NCI-H446 treated with DMSO at 0.1 percent for 48 hours (cell line): ENCODE results near the gene HBM.
"Not testable (repeated sequence)": the region's sequence is repeated elsewhere in the genome, so short reads cannot be mapped to it uniquely, and the experiment has no call there.

Source experiments
- DNase-seq: peaks from one replicate; lab custom pipeline; 2025; lab: John Stamatoyannopoulos, UW

Gene HBM

GRCh38 chr16:146646-147045 lies 19.1 kb upstream of the HBM start:
- DNase-seq, result no peak

DNA sequence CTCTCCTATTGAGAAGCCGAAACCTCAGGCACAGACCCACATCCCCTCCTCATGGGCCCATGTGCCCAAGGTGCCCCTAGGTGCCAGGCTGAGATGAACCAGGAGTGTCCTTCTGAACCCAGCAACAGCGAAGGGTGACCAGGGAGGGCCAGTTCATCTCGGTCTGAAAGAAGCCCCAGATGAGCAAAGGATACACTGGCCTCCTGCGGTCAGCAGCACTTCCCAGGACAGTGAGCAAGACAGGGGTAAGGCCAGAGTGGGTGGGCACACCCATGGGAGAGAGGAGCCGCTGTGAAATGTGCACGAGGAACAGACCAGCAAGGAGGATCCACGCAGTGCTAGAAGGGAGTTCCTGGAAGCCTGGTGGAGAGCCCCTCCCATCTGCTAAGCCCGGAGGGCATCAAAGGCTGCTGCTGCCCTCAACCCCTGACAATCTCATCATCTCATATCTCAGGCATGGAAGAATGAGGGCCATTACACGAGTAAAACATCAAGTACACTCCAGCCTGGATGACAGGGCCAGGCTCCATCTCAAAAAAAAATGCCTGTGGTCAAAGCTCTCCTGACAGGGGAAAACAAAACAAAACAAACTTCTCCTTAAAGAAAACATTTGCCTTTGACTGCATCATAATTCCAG lies 16.6 kb upstream of the HBM start:
- no peak for DNase-seq

- DNase-seq, result no peak
These were observed 13.3 kb upstream of the HBM start, which contains the start of gene HBZ for GRCh38 chr16:152141-153128. Gene HBZ (plus strand): TSS chr16:152644. CDS start chr16:152910, 266 bp downstream.

GRCh38 chr16:153129-153521 lies 12.7 kb upstream of the HBM start:
- DNase-seq, result not testable (repeated sequence)

DNA sequence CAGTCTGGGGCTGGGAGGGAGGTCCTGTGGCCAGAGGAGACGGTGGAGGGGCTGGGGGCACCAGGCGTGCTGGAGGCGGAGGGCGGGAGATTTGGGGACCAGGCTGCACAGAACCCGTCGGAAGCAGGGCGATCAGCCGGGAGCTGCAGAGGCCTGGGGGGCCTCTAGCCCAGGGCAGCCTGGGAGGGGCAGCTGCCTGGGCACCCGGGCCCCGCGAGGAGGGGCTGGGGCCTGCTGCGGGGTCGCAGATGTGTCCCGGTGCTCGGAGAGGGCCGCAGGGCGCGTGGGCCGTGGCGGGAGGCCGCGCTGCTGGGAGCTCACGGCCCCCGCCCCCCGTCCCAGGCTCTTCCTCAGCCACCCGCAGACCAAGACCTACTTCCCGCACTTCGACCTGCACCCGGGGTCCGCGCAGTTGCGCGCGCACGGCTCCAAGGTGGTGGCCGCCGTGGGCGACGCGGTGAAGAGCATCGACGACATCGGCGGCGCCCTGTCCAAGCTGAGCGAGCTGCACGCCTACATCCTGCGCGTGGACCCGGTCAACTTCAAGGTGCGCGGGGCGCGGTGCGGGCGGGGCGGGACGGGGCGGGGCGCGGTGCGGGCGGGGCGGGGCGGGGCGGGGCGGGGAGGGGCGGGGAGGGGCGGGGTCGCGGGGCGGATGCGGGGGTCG lies 12.1 kb upstream of the HBM start:
- not testable (repeated sequence) for DNase-seq

- DNase-seq, result no peak
These were observed 11.4 kb upstream of the HBM start for GRCh38 chr16:154217-155030.

DNA sequence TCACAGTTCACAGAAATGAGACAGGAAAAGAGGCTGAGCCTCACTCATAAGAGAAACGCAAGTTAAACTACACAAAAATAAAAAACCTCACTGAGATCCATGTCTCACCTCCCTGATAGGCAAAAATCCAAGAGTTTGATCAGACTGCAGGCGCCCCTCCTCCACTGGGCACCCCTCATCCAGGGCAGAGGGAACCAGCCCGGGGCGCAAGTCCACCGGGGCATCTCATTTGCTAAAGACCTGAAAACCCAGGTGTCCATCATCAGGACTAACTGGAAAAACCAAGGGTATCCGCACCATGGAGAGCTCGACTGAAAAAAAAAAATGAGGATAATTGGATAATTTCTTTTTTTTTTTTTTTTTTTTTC lies 10.8 kb upstream of the HBM start:
- DNase-seq, result no peak

DNA sequence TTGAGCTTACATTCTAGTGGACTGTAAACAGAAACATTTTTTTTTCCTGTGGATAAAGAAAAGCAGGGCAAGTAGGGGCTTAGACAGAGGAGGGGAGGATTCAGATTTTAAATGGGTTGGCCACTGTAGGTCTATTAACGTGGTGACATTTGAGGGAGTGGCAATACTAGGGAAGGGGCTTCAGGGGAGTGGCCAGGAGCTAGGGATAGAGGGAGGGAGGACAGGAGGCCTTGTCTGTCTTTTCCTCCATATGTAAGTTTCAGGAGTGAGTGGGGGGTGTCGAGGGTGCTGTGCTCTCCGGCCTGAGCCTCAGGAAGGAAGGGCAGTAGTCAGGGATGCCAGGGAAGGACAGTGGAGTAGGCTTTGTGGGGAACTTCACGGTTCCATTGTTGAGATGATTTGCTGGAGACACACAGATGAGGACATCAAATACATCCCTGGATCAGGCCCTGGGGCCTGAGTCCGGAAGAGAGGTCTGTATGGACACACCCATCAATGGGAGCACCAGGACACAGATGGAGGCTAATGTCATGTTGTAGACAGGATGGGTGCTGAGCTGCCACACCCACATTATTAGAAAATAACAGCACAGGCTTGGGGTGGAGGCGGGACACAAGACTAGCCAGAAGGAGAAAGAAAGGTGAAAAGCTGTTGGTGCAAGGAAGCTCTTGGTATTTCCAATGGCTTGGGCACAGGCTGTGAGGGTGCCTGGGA lies 6.5 kb upstream of the HBM start:
- DNase-seq, result no peak

- DNase-seq, result not testable (repeated sequence)
These were observed 5.5 kb upstream of the HBM start for GRCh38 chr16:160242-160641.

DNA sequence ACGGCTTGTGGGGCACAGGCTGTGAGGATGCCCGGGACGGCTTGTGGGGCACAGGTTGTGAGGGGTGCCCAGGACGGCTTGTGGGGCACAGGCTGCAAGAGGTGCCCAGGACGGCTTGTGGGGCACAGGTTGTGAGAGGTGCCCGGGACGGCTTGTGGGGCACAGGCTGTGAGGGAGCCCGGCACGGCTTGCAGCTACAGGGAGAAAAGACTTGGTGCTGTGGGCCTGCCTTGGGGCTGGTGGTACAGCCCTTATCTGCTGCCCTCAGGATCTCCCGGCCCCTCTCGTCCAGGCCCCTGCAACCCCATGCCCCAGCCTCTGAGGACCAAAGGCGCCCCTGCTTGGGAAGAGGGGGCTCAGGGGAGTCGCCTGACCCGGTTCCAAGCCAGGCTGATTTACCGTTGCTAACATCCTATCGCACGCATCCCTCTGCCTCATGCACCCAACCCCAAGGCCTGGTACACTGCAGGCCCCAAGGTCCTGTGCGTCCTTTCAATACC lies 5.0 kb upstream of the HBM start:
- no peak for DNase-seq

- DNase-seq, result no peak
These were observed 3.3 kb upstream of the HBM start for GRCh38 chr16:162271-162991.

DNA sequence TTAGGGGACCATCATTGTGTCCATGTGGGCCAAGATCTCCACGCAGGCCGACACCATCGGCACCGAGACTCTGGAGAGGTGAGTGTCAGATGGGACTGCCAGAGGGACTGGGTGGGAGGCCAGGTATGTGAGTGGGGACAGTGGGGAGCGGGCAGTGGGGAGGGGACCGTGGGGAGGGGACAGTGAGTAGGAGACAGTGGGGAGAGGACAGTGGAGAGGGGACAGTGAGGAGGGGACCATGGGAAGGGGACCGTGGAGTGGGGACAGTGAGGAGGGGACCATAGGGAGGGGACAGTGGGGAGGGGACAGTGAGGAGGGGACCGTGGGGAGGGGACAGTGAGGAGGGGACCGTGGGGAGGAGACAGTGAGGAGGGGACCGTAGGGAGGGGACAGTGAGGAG lies 2.6 kb upstream of the HBM start:
- DNase-seq, result not testable (repeated sequence)

DNA sequence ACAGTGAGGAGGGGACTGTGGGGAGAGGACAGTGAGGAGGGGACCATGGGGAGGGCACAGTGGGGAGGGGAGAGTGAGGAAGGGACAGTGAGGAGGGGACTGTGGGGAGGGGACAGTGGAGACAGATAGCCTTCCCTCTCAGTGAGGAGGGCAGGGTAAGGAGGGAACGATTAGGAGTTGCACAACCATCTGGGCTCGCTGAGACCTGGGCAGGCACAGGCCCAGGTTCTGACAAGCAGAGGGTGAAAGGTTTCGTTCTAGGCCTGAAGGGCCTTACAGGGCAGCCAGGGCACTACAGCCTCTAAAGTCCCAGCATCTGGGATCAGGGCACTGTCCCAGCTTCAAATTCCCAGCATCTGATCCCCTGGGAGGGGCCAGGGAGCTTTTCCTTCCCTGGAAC lies 2.1 kb upstream of the HBM start:
- not testable (repeated sequence) for DNase-seq

GRCh38 chr16:164134-164823 lies 1.5 kb upstream of the HBM start:
- not testable (repeated sequence) for DNase-seq

GRCh38 chr16:164827-165538 lies 795 bp upstream of the HBM start:
- no peak for DNase-seq

DNA sequence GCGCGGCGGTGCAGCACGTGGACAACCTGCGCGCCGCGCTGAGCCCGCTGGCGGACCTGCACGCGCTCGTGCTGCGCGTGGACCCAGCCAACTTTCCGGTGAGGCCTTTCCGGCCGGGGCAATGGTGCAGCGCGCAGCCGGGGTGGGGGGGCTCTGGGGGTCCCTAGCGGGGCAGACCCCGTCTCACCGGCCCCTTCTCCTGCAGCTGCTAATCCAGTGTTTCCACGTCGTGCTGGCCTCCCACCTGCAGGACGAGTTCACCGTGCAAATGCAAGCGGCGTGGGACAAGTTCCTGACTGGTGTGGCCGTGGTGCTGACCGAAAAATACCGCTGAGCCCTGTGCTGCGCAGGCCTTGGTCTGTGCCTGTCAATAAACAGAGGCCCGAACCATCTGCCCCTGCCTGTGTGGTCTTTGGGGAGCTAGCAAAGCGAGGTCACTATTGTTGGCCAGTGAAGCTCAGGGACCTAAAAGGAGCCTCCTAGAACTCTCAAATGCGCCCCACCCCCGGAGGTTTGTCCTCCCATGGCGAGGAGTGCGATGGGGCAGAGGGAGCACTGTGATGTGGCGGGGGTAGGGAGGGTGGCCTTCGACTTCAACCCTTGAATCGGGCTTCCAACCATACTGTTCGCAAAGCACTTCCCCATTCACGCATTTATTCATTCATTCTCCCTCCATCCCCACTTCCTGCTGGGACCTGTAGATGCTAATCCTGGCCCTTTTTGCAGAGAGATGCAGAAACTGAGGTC lies 770 bp downstream of the HBM start:
- DNase-seq, result no peak

- no peak for DNase-seq
These were observed 1.4 kb downstream of the HBM start for GRCh38 chr16:167122-167690.

GRCh38 chr16:168424-168823 lies 2.6 kb downstream of the HBM start:
- DNase-seq, result no peak
